K562 (cell line): ENCODE data around the gene FGF2. TPM values are rescaled to one million over a fixed set of nuclear protein-coding genes. Genes with fewer than 3 reads are reported as not detected.

Experiments
- ARID4B ChIP-seq: sonication (generic); formaldehyde crosslinking; IDR thresholded peaks from 2 replicates; pipeline ENCODE4 v1.8.0; 2022; ENCODE audit warnings: mild to moderate bottlenecking, missing genetic modification reagents
- CBFA2T2 ChIP-seq: fragments of 450-650 bp; conservative IDR thresholded peaks from 2 replicates; pipeline ENCODE4 v1.6.1; 2017; ENCODE audit warnings: mild to moderate bottlenecking
- CEBPB ChIP-seq: fragments of 450-650 bp; IDR thresholded peaks from 2 replicates; pipeline ENCODE4 v1.6.1; 2016; ENCODE audit warnings: missing genetic modification characterization, missing compliant biosample characterization
- CREB1 ChIP-seq, 2 experiments: sonication (generic) in 1 of 2; formaldehyde crosslinking in 1 of 2; IDR thresholded peaks; 2 replicates each; pipeline versions ENCODE4 v1.6.1 to v1.8.0; 2012 to 2022; ENCODE audit warnings: inconsistent platforms in 1 of 2, mild to moderate bottlenecking in 1 of 2, missing genetic modification reagents in 1 of 2, moderate library complexity in 1 of 2
- GATAD2A ChIP-seq: fragments of 450-650 bp; IDR thresholded peaks from 2 replicates; pipeline ENCODE4 v1.6.1; 2017
- GTF2E2 ChIP-seq: fragments of 200-800 bp; sonication (Bioruptor generic); IDR thresholded peaks from 2 replicates; pipeline ENCODE4 v1.6.1; 2016; ENCODE audit warnings: missing genetic modification characterization, missing compliant biosample characterization
- MIER1 ChIP-seq: fragments of 450-650 bp; IDR thresholded peaks from 2 replicates; pipeline ENCODE4 v1.6.1; 2016; ENCODE audit warnings: antibody characterized with exemption, mild to moderate bottlenecking, low read depth
- NONO ChIP-seq, 2 experiments: fragments of 200-400 bp in 1 of 2; fragments of 450-650 bp in 1 of 2; formaldehyde crosslinking in 1 of 2; IDR thresholded peaks; 2 replicates each; pipeline ENCODE4 v1.6.1; 2017; ENCODE audit warnings: low read depth in 2 of 2, mild to moderate bottlenecking in 2 of 2, moderate library complexity in 2 of 2, low read length in 1 of 2
- NUFIP1 ChIP-seq: fragments of 450-650 bp; IDR thresholded peaks from 2 replicates; pipeline ENCODE4 v1.6.1; 2018; ENCODE audit not compliant: partially characterized antibody
- POLR3G ChIP-seq: IDR thresholded peaks from 2 replicates; pipeline ENCODE4 v1.6.1; 2011; ENCODE audit not compliant: insufficient read length, insufficient replicate concordance; ENCODE audit errors: extremely low read depth
- PRMT5 ChIP-seq: sonication (generic); formaldehyde crosslinking; IDR thresholded peaks from 2 replicates; pipeline ENCODE4 v1.5.0; 2020; ENCODE audit warnings: missing genetic modification reagents
- RFX5 ChIP-seq: IDR thresholded peaks from 2 replicates; pipeline ENCODE4 v1.6.1; 2011; ENCODE audit warnings: low read depth, mild to moderate bottlenecking, improper control_type of control experiment, low read length
- SMAD2 ChIP-seq: fragments of 150-350 bp; IDR thresholded peaks from 2 replicates; pipeline ENCODE4 v1.6.1; 2014; ENCODE audit warnings: low read depth, mild to moderate bottlenecking, low read length
- THRAP3 ChIP-seq: fragments of 450-650 bp; IDR thresholded peaks from 2 replicates; pipeline ENCODE4 v1.6.1; 2016; ENCODE audit warnings: mild to moderate bottlenecking, inconsistent platforms, borderline replicate concordance
- THRB ChIP-seq: fragments of 450-650 bp; formaldehyde crosslinking; conservative IDR thresholded peaks from 2 replicates; pipeline ENCODE4 v1.4.0; 2022; ENCODE audit warnings: mild to moderate bottlenecking, missing genetic modification characterization
- U2AF2 ChIP-seq: fragments of 200-400 bp; formaldehyde crosslinking; optimal IDR thresholded peaks from 2 replicates; pipeline ENCODE3; 2017; ENCODE audit warnings: low read depth, mild to moderate bottlenecking, low read length
- XRCC3 ChIP-seq: fragments of 450-650 bp; IDR thresholded peaks from 2 replicates; pipeline ENCODE4 v1.6.1; 2017; ENCODE audit warnings: mild to moderate bottlenecking, moderate library complexity
- ZBTB2 ChIP-seq: fragments of 450-650 bp; IDR thresholded peaks from 2 replicates; pipeline ENCODE4 v1.6.1; 2016; ENCODE audit warnings: antibody characterized with exemption
- ZNF41 ChIP-seq: fragments of 250-450 bp; sonication (Bioruptor Pico); conservative IDR thresholded peaks from 2 replicates; pipeline ENCODE4 v1.4.0; 2020; ENCODE audit warnings: mild to moderate bottlenecking
- ZNF639 ChIP-seq, 2 experiments: fragments of 200-800 bp in 1 of 2; sonication (Bioruptor generic) in 1 of 2; sonication (generic) in 1 of 2; formaldehyde crosslinking in 1 of 2; IDR thresholded peaks in 1 of 2; conservative IDR thresholded peaks in 1 of 2; 2 replicates each; pipeline versions ENCODE4 v1.5.0 to v1.6.1; 2016 to 2020; ENCODE audit warnings: missing compliant biosample characterization in 1 of 2, missing genetic modification characterization in 1 of 2, missing genetic modification reagents in 1 of 2
- ZNF696 ChIP-seq: fragments of 250-450 bp; sonication (Bioruptor Pico); conservative IDR thresholded peaks from 2 replicates; pipeline ENCODE4 v1.4.0; 2020; ENCODE audit warnings: mild to moderate bottlenecking, moderate library complexity
- ZZZ3 ChIP-seq: fragments of 450-650 bp; IDR thresholded peaks from 2 replicates; pipeline ENCODE4 v1.6.1; 2016; ENCODE audit warnings: antibody characterized with exemption, mild to moderate bottlenecking, moderate library complexity
- polyA plus RNA-seq, 8 experiments: library from polyadenylated mRNA; depleted of rRNA in 4 of 8; stranded (reverse) in 5 of 8; unstranded in 3 of 8; fragments of >200 nt; fragmentation: Nextera tagmentation in 2 of 8; fragmentation: Illumina TruSeq in 1 of 8; extraction: Ambion mirVana in 2 of 8; extraction: Trizol in 1 of 8; gene quantifications; 2 replicates each; pipeline versions ENCODE4 v1.2.1 to v1.2.3, GENCODE V29; 2011 to 2014; ENCODE audit warnings: inconsistent platforms in 1 of 8, missing spikeins in 1 of 8
- total RNA-seq, 7 experiments: library from RNA; depleted of rRNA in 6 of 7; stranded (reverse); fragments of >200 nt in 6 of 7; fragmentation: Illumina TruSeq in 2 of 7; extraction: Trizol in 2 of 7; gene quantifications; 2 replicates each; pipeline versions ENCODE4 v1.2.1 to v1.2.3, GENCODE V29; 2011 to 2021; ENCODE audit warnings: low replicate concordance in 1 of 7

Gene FGF2
- total and polyA plus RNA-seq, 9 of the 15 experiments (the other 6 are each of a cell fraction or from before 2014, with no cell fraction given), result 2.5 to 19.4 (median 9.2) TPM

GRCh38 chr4:122803788-122804208, 22.8 kb upstream of the FGF2 start (continued):
- TF ChIP-seq ARID4B (CRISPR knock-in tag), result no peak
- TF ChIP-seq ZNF639 (CRISPR knock-in tag; conservative IDR thresholded peaks at IDR 0.05 in 1 of 2, IDR thresholded peaks at IDR 0.05 in 1 of 2), result no peak
- no peak for TF ChIP-seq PRMT5 (CRISPR knock-in tag)
- TF ChIP-seq ZNF41 (CRISPR knock-in tag), result no peak
- no peak for TF ChIP-seq NONO (IDR thresholded peaks at IDR 0.05; ENCODE audit: low read depth in 2 of 2, low read length in 1 of 2)
- no peak for TF ChIP-seq ZNF696
- no peak for TF ChIP-seq GATAD2A
- TF ChIP-seq ZBTB2, result no peak; the same call in 1 of the 2 replicates
- TF ChIP-seq POLR3G, result no peak
- no peak for TF ChIP-seq SMAD2
- no peak for TF ChIP-seq XRCC3
- no peak for TF ChIP-seq RFX5
- no peak for TF ChIP-seq MIER1
- TF ChIP-seq CEBPB, result no peak
- TF ChIP-seq CBFA2T2, result no peak
- no peak for TF ChIP-seq THRAP3
- TF ChIP-seq GTF2E2 (tag), result no peak
- TF ChIP-seq NUFIP1, result no peak
- no peak for TF ChIP-seq U2AF2
- TF ChIP-seq CREB1 (IDR thresholded peaks at IDR 0.05), result peak; percentile 93
- peak; percentile 94 for TF ChIP-seq CREB1 (CRISPR knock-in tag; IDR thresholded peaks at IDR 0.05)
- no peak for TF ChIP-seq ZZZ3
- no peak for TF ChIP-seq THRB (CRISPR knock-in tag)
